Heart right ventricle (tissue), 16 donors: ENCODE measurements around the gene TTLL11. TPM values are rescaled to one million over a fixed set of nuclear protein-coding genes. Genes with fewer than 3 reads are reported as not detected.

Source experiments
- ATAC-seq, 8 donors: fragments of 200-7000 bp; cut with Tn5 transposase; one replicate each; pipeline ENCODE4 v1.9.1; 2020; ENCODE audit warnings: mild to moderate bottlenecking in 8 of 8, moderate library complexity in 8 of 8, moderate number of reproducible peaks in 1 of 8
- DNase-seq, 2 donors: peaks; one replicate each; pipeline ENCODE4 v3.0.0-alpha.2; 2020
- H3K27ac ChIP-seq, 10 donors: fragments of 200-600 bp; sonication (generic) in 2 of 10; one replicate each; pipeline versions ENCODE4 v1.5.0 to v1.8.0; 2020 to 2022; ENCODE audit warnings: mild to moderate bottlenecking in 3 of 10
- H3K27me3 ChIP-seq, 7 donors: fragments of 200-600 bp; one replicate each; pipeline ENCODE4 v1.8.0; 2021 to 2022; ENCODE audit warnings: mild to moderate bottlenecking in 2 of 7
- H3K36me3 ChIP-seq, 9 donors: fragments of 200-600 bp; sonication (generic) in 1 of 9; one replicate each; pipeline versions ENCODE4 v1.5.0 to v1.8.0; 2020 to 2022; ENCODE audit warnings: mild to moderate bottlenecking in 2 of 9
- H3K4me1 ChIP-seq, 9 donors: fragments of 200-600 bp; sonication (generic) in 1 of 9; one replicate each; pipeline versions ENCODE4 v1.5.0 to v1.8.0; 2020 to 2022; ENCODE audit warnings: mild to moderate bottlenecking in 4 of 9
- H3K4me3 ChIP-seq, 10 donors: fragments of 200-600 bp; sonication (generic) in 2 of 10; one replicate each; pipeline versions ENCODE4 v1.5.0 to v1.8.0; 2020 to 2022; ENCODE audit warnings: mild to moderate bottlenecking in 7 of 10, moderate library complexity in 2 of 10
- H3K9me3 ChIP-seq, 11 donors: fragments of 200-600 bp in 10 of 11; sonication (generic) in 2 of 11; one replicate each; pipeline versions ENCODE4 v1.5.0 to v1.8.0; 2013 to 2022; ENCODE audit warnings: mild to moderate bottlenecking in 2 of 11, control low read depth in 1 of 11, moderate library complexity in 1 of 11
- WGBS, 2 donors: extraction: QIAGEN DNeasy Blood & Tissue Kit; methylation state at CpG; one replicate each; pipeline ENCODE4 v1.1.7; 2013; ENCODE audit warnings: inconsistent platforms in 1 of 2; 5-methylcytosine and 5-hydroxymethylcytosine counted together
- intact Hi-C, 10 donors: fragments of 100-400 bp; cut with DNase I; formaldehyde crosslinking; loops; one replicate each; pipeline versions ENCODE4 v1.11.1 to v1.14.2; 2022
- polyA plus RNA-seq, 2 donors: library from polyadenylated mRNA; stranded (reverse); fragments of 200-250 nt; gene quantifications; one replicate each; pipeline ENCODE4 v1.2.3, GENCODE V29; 2013
- total RNA-seq, 10 donors: library from RNA; stranded (reverse); fragmentation: NEBNext Ultra II Directional in 3 of 10; extraction: Animal tissue kit (Norgen Biotek cat#: 25700) in 3 of 10; gene quantifications; one replicate each; pipeline versions ENCODE4 v1.2.1 to v1.2.4, GENCODE V29; 2021 to 2023
- TF ChIP-seq, protein P1 (sequence below), 9 donors: fragments of 200-600 bp; sonication (generic) in 2 of 9; IDR thresholded peaks; one replicate each; pipeline versions ENCODE4 v1.5.0 to v1.8.0; 2021 to 2022; ENCODE audit warnings: antibody characterized with exemption in 9 of 9, mild to moderate bottlenecking in 5 of 9, moderate library complexity in 1 of 9
- donor health status: Arrhythmogenic right ventricular cardiomyopathy.
- donor health status: ischemic (EF 13 %, LVEDD 7.1; RV severe dilation, severe dysfunction).
- donor health status: healthy with polysubstance abuse.
- donor health status: DM: no; HTN: yes; CAD: no.
- donor health status: DM: no; HTN: no; CAD: no.
- donor health status: ischemic (EF 25% LVEDD 6.9; RV normal size, moderate dysfunction).
- donor health status: ischemic (EF 25% LVEDD 5.7; RV mildly dilated, moderate dysfunction).
- donor health status: healthy.
- donor health status: DM: yes; HTN: yes; CAD: no.
- donor health status: Ischemic cardiomyopathy.
- donor health status: ischemic (EF 35%, LVEDD 5.7; RV mildly dilated, moderate dysfunction).
- donor health status: nonischemic (EF 11% LVEDD 7.7; RV severe dilation, severe dysfunction).
- donor health status: DM: yes; HTN: yes; CAD: no.
- donor health status: PGD.
- donor health status: ischemic (EF 29% LVEDD 5.4; RV normal size, mild dysfunction).
- donor health status: nonischemic (EF 23%, LVEDD 6.1; RV moderate dilation, normal function).

Gene TTLL11
- total and polyA plus RNA-seq, 12 donors: 2.6 to 8.7 (median 5.8) TPM

DNA sequence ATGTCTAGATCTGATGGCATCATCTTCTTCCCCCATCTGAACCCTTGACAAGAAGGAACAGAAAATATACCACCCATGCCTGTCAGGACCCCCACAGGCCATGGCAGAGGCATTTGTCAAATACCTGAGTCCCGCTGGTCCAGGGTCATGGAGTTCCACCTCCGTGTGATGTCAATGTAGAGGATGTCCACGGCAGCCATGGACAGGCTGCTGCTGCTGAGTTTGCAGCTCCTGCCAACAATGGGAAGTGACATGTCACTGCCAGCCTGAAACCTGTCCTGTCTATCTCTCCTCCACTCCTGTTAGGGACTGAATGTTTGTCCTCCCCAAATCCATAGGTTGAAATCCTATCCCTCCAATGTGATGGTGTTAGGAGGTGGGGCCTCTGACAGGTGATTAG is 232.9 kb downstream of the TTLL11 start:
- H3K4me3 ChIP-seq: no peak overlapping the region
- TF ChIP-seq, protein P1, sequence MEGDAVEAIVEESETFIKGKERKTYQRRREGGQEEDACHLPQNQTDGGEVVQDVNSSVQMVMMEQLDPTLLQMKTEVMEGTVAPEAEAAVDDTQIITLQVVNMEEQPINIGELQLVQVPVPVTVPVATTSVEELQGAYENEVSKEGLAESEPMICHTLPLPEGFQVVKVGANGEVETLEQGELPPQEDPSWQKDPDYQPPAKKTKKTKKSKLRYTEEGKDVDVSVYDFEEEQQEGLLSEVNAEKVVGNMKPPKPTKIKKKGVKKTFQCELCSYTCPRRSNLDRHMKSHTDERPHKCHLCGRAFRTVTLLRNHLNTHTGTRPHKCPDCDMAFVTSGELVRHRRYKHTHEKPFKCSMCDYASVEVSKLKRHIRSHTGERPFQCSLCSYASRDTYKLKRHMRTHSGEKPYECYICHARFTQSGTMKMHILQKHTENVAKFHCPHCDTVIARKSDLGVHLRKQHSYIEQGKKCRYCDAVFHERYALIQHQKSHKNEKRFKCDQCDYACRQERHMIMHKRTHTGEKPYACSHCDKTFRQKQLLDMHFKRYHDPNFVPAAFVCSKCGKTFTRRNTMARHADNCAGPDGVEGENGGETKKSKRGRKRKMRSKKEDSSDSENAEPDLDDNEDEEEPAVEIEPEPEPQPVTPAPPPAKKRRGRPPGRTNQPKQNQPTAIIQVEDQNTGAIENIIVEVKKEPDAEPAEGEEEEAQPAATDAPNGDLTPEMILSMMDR (IDR thresholded peaks at IDR 0.05): no peak
- peaks cover 0 to 20% (median 13%) of the 10 kb centered on the region in 9 donors for H3K4me1 ChIP-seq
- DNase-seq (no peak), ATAC-seq (no peak)
- H3K9me3 ChIP-seq: no peaks in the 10 kb centered on the region
- intact Hi-C loops: loop anchor here in 5 of 10 donors (2.0 to 10.0 kb wide), 8 partner anchors 118 to 315 kb away; no protein-coding TSS in a partner anchor
- no peaks in the 10 kb centered on the region for H3K27me3 ChIP-seq
- WGBS, 2 donors: 93 to 100% methylated on average over 3 of the region's 3 CpGs
- H3K27ac ChIP-seq: no peak overlapping the region
- H3K36me3 ChIP-seq: no peaks in the 10 kb centered on the region

DNA sequence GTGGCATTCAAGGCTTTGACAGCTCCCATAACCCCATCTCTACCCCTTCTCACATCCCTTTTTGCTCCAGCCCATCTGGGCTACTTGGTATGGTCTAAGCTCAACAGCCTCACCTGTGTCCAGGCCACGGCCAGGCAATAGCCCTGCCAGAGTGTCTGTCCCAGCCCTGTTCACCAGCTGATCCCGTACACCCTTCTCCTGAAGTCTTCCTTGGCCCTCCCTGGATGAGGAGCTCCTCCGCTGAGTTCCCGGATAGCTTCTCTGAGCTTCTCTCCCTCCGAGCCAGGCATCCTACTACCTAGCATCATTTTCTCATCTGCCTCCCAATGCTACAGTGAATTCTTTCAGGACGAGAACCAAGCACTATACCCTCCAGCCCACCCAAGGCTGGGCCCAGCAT is 233.5 kb downstream of the TTLL11 start:
- ATAC-seq: no peak
- no peaks in the 10 kb centered on the region for H3K36me3 ChIP-seq
- H3K27me3 ChIP-seq: no peaks in the 10 kb centered on the region
- no peak for DNase-seq
- intact Hi-C loops: loop anchor here in 7 of 10 donors (2.0 to 10.0 kb wide), 11 partner anchors 107 to 315 kb away; no protein-coding TSS in a partner anchor
- WGBS, 2 donors: 88 to 92% methylated on average over 6 of the region's 6 CpGs
- H3K4me1 ChIP-seq: peaks cover 0 to 20% (median 13%) of the 10 kb centered on the region in 9 donors
- TF ChIP-seq, protein P1 (IDR thresholded peaks at IDR 0.05): no peak
- no peak overlapping the region for H3K4me3 ChIP-seq
- no peak overlapping the region for H3K27ac ChIP-seq
- no peaks in the 10 kb centered on the region for H3K9me3 ChIP-seq

- Histone ChIP-seq H3K9me3 (no peaks in the 10 kb centered on the region), H3K4me1 (peaks cover 0 to 20% (median 13%) of the 10 kb centered on the region in 9 donors), H3K27ac (no peak overlapping the region), H3K36me3 (no peaks in the 10 kb centered on the region), H3K27me3 (no peaks in the 10 kb centered on the region), H3K4me3 (no peak overlapping the region)
- DNase-seq (no peak), ATAC-seq (no peak)
- intact Hi-C loops: loop anchor here in 4 of 10 donors (5.0 to 10.0 kb wide), 3 partner anchors 106 to 174 kb away; no protein-coding TSS in a partner anchor
- TF ChIP-seq, protein P1 (IDR thresholded peaks at IDR 0.05): no peak
- WGBS, 2 donors: 72 to 87% methylated on average over 8 of the region's 8 CpGs
Observed at GRCh38 chr9:121858788-121859187, 234.3 kb downstream of the TTLL11 start.

DNA sequence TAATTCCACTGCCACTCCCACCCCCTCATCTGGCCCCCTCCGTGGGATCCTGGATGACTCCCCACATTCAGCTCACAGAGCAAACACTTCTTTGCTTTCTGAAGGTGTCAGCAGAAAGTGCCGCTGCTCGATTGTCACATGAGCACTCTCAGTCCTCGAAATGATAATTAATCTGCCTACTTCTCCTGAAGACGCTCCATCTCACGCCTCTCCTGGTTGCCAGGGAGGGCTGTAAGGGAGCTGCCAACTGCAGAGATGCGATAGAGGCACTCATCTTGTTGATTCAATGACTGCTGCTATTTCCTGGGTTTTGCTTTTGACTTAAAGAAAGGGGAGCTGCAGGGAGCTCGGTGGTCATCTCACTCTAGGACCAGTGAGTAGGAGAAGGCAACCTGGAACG is 235.2 kb downstream of the TTLL11 start:
- TF ChIP-seq, protein P1 (IDR thresholded peaks at IDR 0.05): no peak
- peaks cover 0 to 24% (median 13%) of the 10 kb centered on the region in 9 donors for H3K4me1 ChIP-seq
- no peaks in the 10 kb centered on the region for H3K36me3 ChIP-seq
- intact Hi-C loops: loop anchor here in 4 of 10 donors (5.0 to 10.0 kb wide), 3 partner anchors 106 to 173 kb away; no protein-coding TSS in a partner anchor
- ATAC-seq (no peak), DNase-seq (no peak)
- H3K27ac ChIP-seq: no peak overlapping the region
- no peaks in the 10 kb centered on the region for H3K9me3 ChIP-seq
- no peaks in the 10 kb centered on the region for H3K27me3 ChIP-seq
- 78 to 83% methylated on average over 9 of the region's 9 CpGs for WGBS, 2 donors
- H3K4me3 ChIP-seq: no peak overlapping the region
